ACC112 (cell line): ENCODE measurements around the gene SIL1.
"Not testable (repeated sequence)": the region's sequence is repeated elsewhere in the genome, so short reads cannot be mapped to it uniquely, and the experiment has no call there.

Experiments
- H2AFZ ChIP-seq: fragments of 200-600 bp; sonication (generic); one replicate; pipeline ENCODE4 v1.6.0; 2017; ENCODE audit warnings: antibody characterized with exemption, low read length; ENCODE audit not compliant: unreplicated experiment
- H3K27ac ChIP-seq: fragments of 200-600 bp; sonication (generic); 2 replicates; pipeline ENCODE4 v1.5.1; 2014; ENCODE audit warnings: low read depth, mild to moderate bottlenecking, antibody characterized with exemption, low read length, moderate library complexity
- H3K27me3 ChIP-seq: fragments of 200-600 bp; sonication (generic); 2 replicates; pipeline ENCODE4 v1.6.1; 2014; ENCODE audit warnings: mild to moderate bottlenecking, antibody characterized with exemption, low read length, moderate library complexity, mixed read lengths; ENCODE audit not compliant: insufficient read depth
- H3K36me3 ChIP-seq: fragments of 200-600 bp; sonication (generic); 2 replicates; pipeline ENCODE4 v1.6.1; 2016; ENCODE audit warnings: mild to moderate bottlenecking, antibody characterized with exemption, low read length, moderate library complexity, mixed read lengths; ENCODE audit not compliant: insufficient read depth
- H3K4me1 ChIP-seq: fragments of 200-600 bp; sonication (generic); one replicate; pipeline ENCODE4 v1.6.1; 2016; ENCODE audit warnings: low read length, mixed read lengths; ENCODE audit not compliant: insufficient read depth, unreplicated experiment, control insufficient read depth
- H3K4me3 ChIP-seq: fragments of 200-600 bp; sonication (generic); 2 replicates; pipeline ENCODE4 v1.5.1; 2014; ENCODE audit warnings: mild to moderate bottlenecking, low read depth, low read length
- H3K79me2 ChIP-seq: fragments of 200-600 bp; sonication (generic); one replicate; pipeline ENCODE4 v1.6.0; 2016; ENCODE audit warnings: low read length; ENCODE audit not compliant: control insufficient read depth, unreplicated experiment, insufficient read depth

The SIL1 gene

GRCh38 chr5:139052975-139053374 lies 145.2 kb downstream of the SIL1 start:
- Histone ChIP-seq H3K27ac (no peak overlapping the region), H3K27me3 (no peaks in the 10 kb centered on the region), H3K4me3 (no peak overlapping the region), H3K79me2 (no peaks in the 10 kb centered on the region), H3K36me3 (no peaks in the 10 kb centered on the region), H3K4me1 (no peaks in the 10 kb centered on the region), H2AFZ (no peak overlapping the region)

- Histone ChIP-seq H2AFZ (no peak overlapping the region), H3K27ac (no peak overlapping the region), H3K36me3 (no peaks in the 10 kb centered on the region), H3K4me3 (no peak overlapping the region), H3K79me2 (no peaks in the 10 kb centered on the region), H3K4me1 (no peaks in the 10 kb centered on the region), H3K27me3 (no peaks in the 10 kb centered on the region)
Observed at GRCh38 chr5:139051392-139051791, 146.8 kb downstream of the SIL1 start.

- H3K79me2 ChIP-seq, result no peaks in the 10 kb centered on the region
- no peak overlapping the region for H2AFZ ChIP-seq
- H3K4me1 ChIP-seq, result no peaks in the 10 kb centered on the region
- no peaks in the 10 kb centered on the region for H3K27me3 ChIP-seq
- H3K27ac ChIP-seq, result no peak overlapping the region
- no peak overlapping the region for H3K4me3 ChIP-seq
- no peaks in the 10 kb centered on the region for H3K36me3 ChIP-seq
Observed at GRCh38 chr5:139050432-139050831, 147.7 kb downstream of the SIL1 start.

GRCh38 chr5:139049780-139050179 lies 148.4 kb downstream of the SIL1 start:
- Histone ChIP-seq H2AFZ (no peak overlapping the region), H3K79me2 (no peaks in the 10 kb centered on the region), H3K36me3 (no peaks in the 10 kb centered on the region), H3K27me3 (no peaks in the 10 kb centered on the region), H3K27ac (no peak overlapping the region), H3K4me1 (no peaks in the 10 kb centered on the region), H3K4me3 (no peak overlapping the region)

- H3K36me3 ChIP-seq, result no peaks in the 10 kb centered on the region
- H3K4me3 ChIP-seq, result no peak overlapping the region
- H3K79me2 ChIP-seq, result no peaks in the 10 kb centered on the region
- H2AFZ ChIP-seq, result no peak overlapping the region
- H3K27me3 ChIP-seq, result no peaks in the 10 kb centered on the region
- H3K4me1 ChIP-seq, result no peaks in the 10 kb centered on the region
- no peak overlapping the region for H3K27ac ChIP-seq
Observed at GRCh38 chr5:139046551-139046950, 151.6 kb downstream of the SIL1 start.

GRCh38 chr5:139043157-139043905 lies 154.8 kb downstream of the SIL1 start:
- Histone ChIP-seq H3K4me1 (no peaks in the 10 kb centered on the region), H3K27ac (no peak overlapping the region), H3K27me3 (no peaks in the 10 kb centered on the region), H3K4me3 (no peak overlapping the region), H3K36me3 (peaks cover 5% of the 10 kb centered on the region; the same call in 1 of the 2 replicates), H3K79me2 (no peaks in the 10 kb centered on the region), H2AFZ (no peak overlapping the region)

- Histone ChIP-seq H3K4me1 (no peaks in the 10 kb centered on the region), H3K4me3 (no peak overlapping the region), H3K79me2 (no peaks in the 10 kb centered on the region), H3K36me3 (peaks cover 15% of the 10 kb centered on the region), H2AFZ (no peak overlapping the region), H3K27ac (no peak overlapping the region), H3K27me3 (no peaks in the 10 kb centered on the region)
Observed at GRCh38 chr5:139040081-139040480, 158.1 kb downstream of the SIL1 start.

- H3K27ac ChIP-seq, result no peak overlapping the region
- H3K4me3 ChIP-seq, result no peak overlapping the region
- peaks cover 15% of the 10 kb centered on the region for H3K36me3 ChIP-seq
- no peak overlapping the region for H2AFZ ChIP-seq
- H3K4me1 ChIP-seq, result no peaks in the 10 kb centered on the region
- H3K79me2 ChIP-seq, result no peaks in the 10 kb centered on the region
- H3K27me3 ChIP-seq, result no peaks in the 10 kb centered on the region
Observed at GRCh38 chr5:139038613-139039305, 159.4 kb downstream of the SIL1 start.

- Histone ChIP-seq H3K27ac (no peak overlapping the region), H3K36me3 (peaks cover 15% of the 10 kb centered on the region), H3K4me1 (no peaks in the 10 kb centered on the region), H3K27me3 (no peaks in the 10 kb centered on the region), H3K4me3 (no peak overlapping the region), H2AFZ (no peak overlapping the region), H3K79me2 (no peaks in the 10 kb centered on the region)
Observed at GRCh38 chr5:139037732-139038131, 160.4 kb downstream of the SIL1 start.

- not testable (repeated sequence) for H3K79me2 ChIP-seq, H3K4me1 ChIP-seq, H3K27me3 ChIP-seq, H3K27ac ChIP-seq, H3K4me3 ChIP-seq, H2AFZ ChIP-seq
- H3K36me3 ChIP-seq, result peaks cover 15% of the 10 kb centered on the region
Observed at GRCh38 chr5:139036332-139036731, 161.8 kb downstream of the SIL1 start.

GRCh38 chr5:139027150-139027549 lies 171.0 kb downstream of the SIL1 start:
- H3K4me1 ChIP-seq, result peaks cover 7% of the 10 kb centered on the region
- no peaks in the 10 kb centered on the region for H3K27me3 ChIP-seq
- no peaks in the 10 kb centered on the region for H3K36me3 ChIP-seq
- no peak overlapping the region for H2AFZ ChIP-seq
- H3K4me3 ChIP-seq, result no peak overlapping the region
- H3K79me2 ChIP-seq, result no peaks in the 10 kb centered on the region
- H3K27ac ChIP-seq, result peak overlapping the region; percentile 46
